Thyroid gland (tissue), 4 donors: Measurements from ENCODE around the gene TTC38.

ENCODE experiments used
- POLR2A ChIP-seq, 2 donors: fragments of 450-650 bp; IDR thresholded peaks; one replicate each; pipeline ENCODE4 v1.6.1; 2017; ENCODE audit warnings: antibody characterized with exemption in 2 of 2, mild to moderate bottlenecking in 2 of 2, moderate library complexity in 1 of 2
- TF ChIP-seq, protein P1 (sequence below), 6 experiments: fragments of 200-600 bp in 3 of 6; fragments of 450-650 bp in 3 of 6; sonication (generic) in 3 of 6; IDR thresholded peaks; one replicate each; pipeline ENCODE4 v1.5.1; 2016 to 2019; ENCODE audit warnings: antibody characterized with exemption in 6 of 6, mild to moderate bottlenecking in 2 of 6, inconsistent platforms in 1 of 6, moderate library complexity in 1 of 6

- TF ChIP-seq, protein P1, sequence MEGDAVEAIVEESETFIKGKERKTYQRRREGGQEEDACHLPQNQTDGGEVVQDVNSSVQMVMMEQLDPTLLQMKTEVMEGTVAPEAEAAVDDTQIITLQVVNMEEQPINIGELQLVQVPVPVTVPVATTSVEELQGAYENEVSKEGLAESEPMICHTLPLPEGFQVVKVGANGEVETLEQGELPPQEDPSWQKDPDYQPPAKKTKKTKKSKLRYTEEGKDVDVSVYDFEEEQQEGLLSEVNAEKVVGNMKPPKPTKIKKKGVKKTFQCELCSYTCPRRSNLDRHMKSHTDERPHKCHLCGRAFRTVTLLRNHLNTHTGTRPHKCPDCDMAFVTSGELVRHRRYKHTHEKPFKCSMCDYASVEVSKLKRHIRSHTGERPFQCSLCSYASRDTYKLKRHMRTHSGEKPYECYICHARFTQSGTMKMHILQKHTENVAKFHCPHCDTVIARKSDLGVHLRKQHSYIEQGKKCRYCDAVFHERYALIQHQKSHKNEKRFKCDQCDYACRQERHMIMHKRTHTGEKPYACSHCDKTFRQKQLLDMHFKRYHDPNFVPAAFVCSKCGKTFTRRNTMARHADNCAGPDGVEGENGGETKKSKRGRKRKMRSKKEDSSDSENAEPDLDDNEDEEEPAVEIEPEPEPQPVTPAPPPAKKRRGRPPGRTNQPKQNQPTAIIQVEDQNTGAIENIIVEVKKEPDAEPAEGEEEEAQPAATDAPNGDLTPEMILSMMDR (IDR thresholded peaks at IDR 0.05) = no peak
- no peak for TF ChIP-seq POLR2A (IDR thresholded peaks at IDR 0.05)
These were observed 8.8 kb downstream of the TTC38 start for GRCh38 chr22:46276563-46276962.
